Stimulated activated CD4-positive, alpha-beta T cell treated with anti-CD3 and anti-CD28 coated beads, Interleukin-2, amount 100 ng/mL, for 48 hours (primary cell): ENCODE measurements around the gene KCNE2.
"Not testable (repeated sequence)": the region's sequence is repeated elsewhere in the genome, so short reads cannot be mapped to it uniquely, and the experiment has no call there.

Experiments
- DNase-seq, 2 donors: peaks; one replicate each; pipeline ENCODE4 v3.0.0-alpha.2; 2020

KCNE2 gene

DNA sequence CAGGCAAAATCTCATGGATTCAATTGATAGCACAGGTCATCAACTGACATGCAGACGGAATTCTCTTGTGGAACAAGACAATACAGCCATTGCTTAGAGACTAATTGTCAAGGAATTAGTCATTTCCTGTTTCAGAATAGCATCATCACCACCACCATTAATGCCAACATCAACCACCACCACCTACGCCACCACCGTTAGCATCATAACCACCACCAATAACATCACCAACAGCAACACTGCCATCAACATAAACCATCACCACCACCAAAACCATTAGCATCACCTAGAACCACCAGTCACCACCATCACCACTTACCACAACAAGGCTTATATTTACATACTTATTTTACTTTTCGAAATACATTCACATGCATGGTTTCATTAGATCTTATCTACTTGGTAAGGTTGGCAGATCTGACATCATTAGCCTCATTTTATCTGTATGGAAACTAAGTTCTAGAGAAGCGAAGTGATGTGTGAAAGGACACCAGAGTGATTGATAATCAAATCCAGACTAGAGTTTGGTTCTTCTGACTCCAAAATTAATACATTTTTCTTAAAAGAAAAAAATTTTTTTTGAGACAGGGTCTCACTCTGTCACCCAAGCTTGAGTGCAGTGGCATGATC is 53.8 kb downstream of the KCNE2 start:
- not testable (repeated sequence) for DNase-seq
